GM12878 (cell line): ENCODE data around the gene SH3GL3. TPM values are rescaled to one million over a fixed set of nuclear protein-coding genes. Genes with fewer than 3 reads are reported as not detected.

Source experiments
- ATAC-seq: fragments of 200-7000 bp; cut with Tn5 transposase; 3 replicates; pipeline ENCODE4 v1.9.1; 2020; ENCODE audit warnings: mild to moderate bottlenecking, moderate library complexity
- BruUV-seq: library from RNA; stranded (reverse); fragments of 400-500 nt; replicated peaks from 2 replicates; lab custom pipeline; 2021; lab: Mats Ljungman, UMichigan
- CTCF ChIA-PET: fragments of 300-600 bp; sonication (Branson Sonifier 250); formaldehyde crosslinking; extraction: SDS; loops from one replicate; lab custom pipeline; 2021; ENCODE audit warnings: inconsistent platforms; lab: Yijun Ruan, JAX
- POLR2A ChIA-PET: fragments of 350-600 bp; formaldehyde crosslinking; extraction: SDS; loops from one replicate; lab custom pipeline; 2021; ENCODE audit warnings: inconsistent platforms; lab: Charles Lee
- RAD21 ChIA-PET: fragments of 300-600 bp; sonication (Branson Sonifier 250); formaldehyde crosslinking; loops from one replicate; lab custom pipeline; 2023; ENCODE audit warnings: antibody characterized with exemption; ENCODE audit not compliant: unreplicated experiment; lab: Charles Lee
- SMC1A ChIA-PET: fragments of 300-600 bp; sonication (Branson Sonifier 250); formaldehyde crosslinking; loops from one replicate; lab custom pipeline; 2023; ENCODE audit not compliant: unreplicated experiment, uncharacterized antibody; lab: Charles Lee
- DNase-seq: peaks from one replicate; pipeline ENCODE4 v3.0.0-alpha.2; 2011; ENCODE audit warnings: low read depth, low spot score
- FAIRE-seq: peaks from 3 replicates; lab custom pipeline; 2011; peaks lifted over from hg19 to GRCh38; lab: Jason Lieb, UNC
- H2AFZ ChIP-seq: 2 replicates; pipeline ENCODE4 v1.6.0; 2011; ENCODE audit warnings: low read depth, low read length, control low read depth; ENCODE audit not compliant: control insufficient read depth
- H3K27ac ChIP-seq: 2 replicates; pipeline ENCODE4 v1.5.1; 2011; ENCODE audit warnings: control low read depth; ENCODE audit not compliant: control insufficient read depth, insufficient read depth
- H3K27me3 ChIP-seq, 2 experiments: replicated peaks in 1 of 2; 2 replicates each; pipeline versions ENCODE4 v1.6.0 to v1.6.1; 2011; ENCODE audit warnings: low read length in 1 of 2; ENCODE audit not compliant: control insufficient read depth in 2 of 2, insufficient read depth in 2 of 2
- H3K36me3 ChIP-seq, 2 experiments: 2 replicates each; pipeline ENCODE4 v1.5.1; 2011; ENCODE audit warnings: low read length in 1 of 2; ENCODE audit not compliant: control insufficient read depth in 2 of 2, insufficient read depth in 2 of 2
- H3K4me1 ChIP-seq: 2 replicates; pipeline ENCODE4 v1.6.1; 2011; ENCODE audit warnings: mild to moderate bottlenecking, low read length, moderate library complexity, mixed read lengths; ENCODE audit not compliant: control insufficient read depth, insufficient read depth
- H3K4me2 ChIP-seq: 2 replicates; pipeline ENCODE4 v1.6.0; 2011; ENCODE audit warnings: control low read depth; ENCODE audit not compliant: control insufficient read depth, insufficient read depth
- H3K4me3 ChIP-seq: fragments of 200-600 bp; sonication (generic); 2 replicates; pipeline ENCODE4 v1.5.1; 2016
- H3K79me2 ChIP-seq: 2 replicates; pipeline ENCODE4 v1.6.0; 2011; ENCODE audit warnings: low read length; ENCODE audit not compliant: control insufficient read depth, insufficient read depth
- H3K9ac ChIP-seq: 2 replicates; pipeline ENCODE4 v1.8.0; 2011; ENCODE audit warnings: low read length, control low read depth, mixed read lengths; ENCODE audit not compliant: control insufficient read depth, insufficient read depth
- H3K9me3 ChIP-seq: replicated peaks from 3 replicates; pipeline ENCODE4 v1.5.1; 2011; ENCODE audit warnings: mild to moderate bottlenecking, low read length; ENCODE audit not compliant: control insufficient read depth, insufficient read depth
- H4K20me1 ChIP-seq: 2 replicates; pipeline ENCODE4 v1.6.0; 2011; ENCODE audit not compliant: control insufficient read depth, insufficient read depth
- CBX3 ChIP-seq: fragments of 200-600 bp; sonication (generic); IDR thresholded peaks from 2 replicates; pipeline ENCODE4 v1.6.1; 2016; ENCODE audit warnings: low read depth, borderline replicate concordance
- EED ChIP-seq: sonication (generic); IDR thresholded peaks from 2 replicates; pipeline ENCODE4 v1.6.1; 2016; ENCODE audit warnings: antibody characterized with exemption, low read depth
- JUNB ChIP-seq: IDR thresholded peaks from 2 replicates; pipeline ENCODE4 v1.6.1; 2016; ENCODE audit warnings: antibody characterized with exemption, mild to moderate bottlenecking
- MEF2B ChIP-seq: fragments of 450-650 bp; IDR thresholded peaks from 2 replicates; pipeline ENCODE4 v1.6.1; 2018; ENCODE audit warnings: mild to moderate bottlenecking, moderate library complexity; ENCODE audit not compliant: partially characterized antibody, poor library complexity, severe bottlenecking
- PKNOX1 ChIP-seq: fragments of 450-650 bp; IDR thresholded peaks from 2 replicates; pipeline ENCODE4 v1.6.1; 2016; ENCODE audit warnings: mild to moderate bottlenecking
- USF2 ChIP-seq: IDR thresholded peaks from 2 replicates; pipeline ENCODE4 v1.6.1; 2011; ENCODE audit warnings: low read depth, low read length, improper control_type of control experiment, borderline replicate concordance
- ZBTB11 ChIP-seq: fragments of 450-650 bp; formaldehyde crosslinking; IDR thresholded peaks from 2 replicates; pipeline ENCODE4 v1.5.0; 2022; ENCODE audit warnings: mild to moderate bottlenecking, missing genetic modification characterization
- WGBS: methylation state at CpG from one replicate; pipeline ENCODE4 v1.1.6; 2016; ENCODE audit warnings: low lambda C conversion rate; ENCODE audit not compliant: insufficient replicate concordance, insufficient coverage; ENCODE audit errors: missing lambda C conversion rate; 5-methylcytosine and 5-hydroxymethylcytosine counted together
- in situ Hi-C: fragments of 300-500 bp; cut with MboI; formaldehyde crosslinking; loops from 9 replicates; pipeline ENCODE4 v1.14.3; 2018; ENCODE audit warnings: mixed read lengths
- intact Hi-C: fragments of 100-400 bp; cut with micrococcal nuclease; formaldehyde crosslinking; loops from one replicate; pipeline ENCODE4 v1.14.2; 2022; ENCODE audit not compliant: unreplicated experiment
- polyA plus RNA-seq, 11 experiments: library from polyadenylated mRNA; depleted of rRNA in 4 of 11; unstranded in 6 of 11; stranded (reverse) in 5 of 11; fragments of >200 nt; fragmentation: Nextera tagmentation in 4 of 11; fragmentation: Illumina TruSeq in 1 of 11; extraction: Ambion mirVana in 4 of 11; extraction: Trizol in 1 of 11; gene quantifications; 1 replicate in 1 of 11; 2 replicates in 10 of 11; pipeline versions ENCODE4 v1.2.1 to v1.2.3, GENCODE V29; 2011 to 2016; ENCODE audit warnings: inconsistent platforms in 2 of 11, missing spikeins in 2 of 11, low read depth in 1 of 11
- total RNA-seq, 4 experiments: library from RNA; depleted of rRNA in 3 of 4; stranded (reverse); fragments of >200 nt in 3 of 4; fragmentation: Illumina TruSeq in 1 of 4; extraction: Trizol in 1 of 4; gene quantifications; 2 replicates each; pipeline versions ENCODE4 v1.2.1 to v1.2.3, GENCODE V29; 2013 to 2021

The SH3GL3 gene
- total and polyA plus RNA-seq, 10 of the 15 experiments (the other 5 are each of a cell fraction or from before 2014, with no cell fraction given), result not detected

GRCh38 chr15:83410532-83410931 is 36.6 kb upstream of the SH3GL3 start (continued):
- TF ChIP-seq USF2 (no peak), CBX3 (no peak)
- TF ChIP-seq, all 136 proteins: peak for 0

- 5% methylated on average over 7 of the region's 7 CpGs for WGBS
- TF ChIP-seq MEF2B, result peak; percentile 39
- TF ChIP-seq ZBTB11 (CRISPR knock-in tag), result no peak
- TF ChIP-seq USF2, result no peak
- peak; percentile 51 for TF ChIP-seq JUNB
- TF ChIP-seq EED, result peak; percentile 11; the same call in 1 of the 2 replicates
- TF ChIP-seq PKNOX1, result peak; percentile 56
- Histone ChIP-seq H3K36me3 (no peaks in the 10 kb centered on the region), H3K27ac (no peak overlapping the region), H3K4me3 (no peak overlapping the region), H3K79me2 (no peaks in the 10 kb centered on the region), H3K9me3 (no peaks in the 10 kb centered on the region), H3K4me2 (peak overlapping the region; percentile 38), H4K20me1 (no peaks in the 10 kb centered on the region), H3K4me1 (peaks cover 4% of the 10 kb centered on the region; the same call in 1 of the 2 replicates), H2AFZ (no peak overlapping the region; the same call in 1 of the 2 replicates), H3K27me3 (no peaks in the 10 kb centered on the region), H3K9ac (no peak overlapping the region)
- ChIA-PET CTCF (interaction anchor here (1.3 kb wide), 1 partner anchor 23 kb away, joined by 3 read pairs; no protein-coding TSS in a partner anchor), POLR2A (no interaction called here), RAD21 (no interaction called here), SMC1A (no interaction called here)
- FAIRE-seq (no peak), DNase-seq (peak; percentile 20), ATAC-seq (peak; percentile 79)
- intact Hi-C loops (no loop called here), in situ Hi-C loops (no loop called here)
- BruUV-seq, result no TSS peak
These were observed 34.0 kb upstream of the SH3GL3 start for GRCh38 chr15:83413054-83413719.
